ENCODE data around the gene SP4.
"Not testable (repeated sequence)": the region's sequence is repeated elsewhere in the genome, so short reads cannot be mapped to it uniquely, and the experiment has no call there.

Gene SP4

DNA sequence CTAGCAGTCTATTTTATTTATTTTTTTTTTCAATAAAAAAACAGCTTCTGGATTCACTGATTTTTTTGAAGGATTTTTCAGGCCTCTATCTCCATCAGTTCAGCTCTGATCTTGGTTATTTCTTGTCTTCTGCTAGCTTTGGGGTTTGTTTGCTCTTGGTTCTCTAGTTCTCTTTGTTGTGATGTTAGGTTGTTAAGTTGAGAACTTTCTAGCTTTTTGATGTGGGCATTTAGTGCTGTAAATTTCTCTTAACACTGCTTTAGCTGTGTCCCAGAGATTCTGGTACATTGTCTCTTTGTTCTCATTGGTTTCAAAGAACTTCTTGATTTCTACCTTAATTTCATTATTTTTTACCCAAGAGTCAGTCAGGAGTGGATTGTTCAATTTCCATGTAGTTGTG lies 105.8 kb downstream of the SP4 start:
- not testable (repeated sequence) for H3K9me3 Mint-ChIP-seq; ATAC-seq; H3K27ac Mint-ChIP-seq; DNase-seq (ENCODE audit: low spot score in 2 of 2); H3K36me3 Mint-ChIP-seq; H3K4me1 Mint-ChIP-seq; H3K4me3 Mint-ChIP-seq

DNA sequence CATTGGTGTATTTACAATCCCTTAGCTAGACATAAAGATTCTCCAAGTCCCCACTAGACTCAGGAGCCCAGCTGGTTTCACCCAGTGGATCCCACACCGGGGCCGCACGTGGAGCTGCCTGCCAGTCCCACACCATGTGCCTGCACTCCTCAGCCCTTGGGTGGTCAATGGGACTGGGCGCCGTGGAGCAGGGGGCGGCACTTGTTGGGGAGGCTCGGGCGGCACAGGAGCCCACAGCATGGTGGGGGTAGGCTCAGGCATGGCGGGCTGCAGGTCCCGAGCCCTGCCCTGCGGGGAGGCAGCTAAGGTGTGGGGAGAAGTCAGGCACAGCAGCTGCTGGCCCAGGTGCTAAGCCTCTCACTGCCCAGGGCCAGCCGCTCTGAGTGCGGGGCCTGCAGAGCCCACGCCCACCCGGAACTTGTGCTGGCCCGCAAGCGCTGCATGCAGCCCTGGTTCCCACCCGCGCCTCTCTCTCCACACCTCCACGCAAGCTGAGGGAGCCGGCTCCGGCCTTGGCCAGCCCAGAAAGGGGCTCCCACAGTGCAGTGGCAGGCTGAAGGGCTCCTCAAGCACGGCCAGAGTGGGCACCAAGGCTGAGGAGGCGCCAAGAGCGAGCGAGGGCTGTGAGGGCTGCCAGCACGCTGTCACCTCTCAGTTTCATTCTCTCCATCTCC lies 108.7 kb downstream of the SP4 start:
- H3K9me3 Mint-ChIP-seq; DNase-seq (ENCODE audit: low spot score in 2 of 2); H3K27ac Mint-ChIP-seq; H3K36me3 Mint-ChIP-seq; H3K4me1 Mint-ChIP-seq; H3K4me3 Mint-ChIP-seq; ATAC-seq: not testable (repeated sequence)

DNA sequence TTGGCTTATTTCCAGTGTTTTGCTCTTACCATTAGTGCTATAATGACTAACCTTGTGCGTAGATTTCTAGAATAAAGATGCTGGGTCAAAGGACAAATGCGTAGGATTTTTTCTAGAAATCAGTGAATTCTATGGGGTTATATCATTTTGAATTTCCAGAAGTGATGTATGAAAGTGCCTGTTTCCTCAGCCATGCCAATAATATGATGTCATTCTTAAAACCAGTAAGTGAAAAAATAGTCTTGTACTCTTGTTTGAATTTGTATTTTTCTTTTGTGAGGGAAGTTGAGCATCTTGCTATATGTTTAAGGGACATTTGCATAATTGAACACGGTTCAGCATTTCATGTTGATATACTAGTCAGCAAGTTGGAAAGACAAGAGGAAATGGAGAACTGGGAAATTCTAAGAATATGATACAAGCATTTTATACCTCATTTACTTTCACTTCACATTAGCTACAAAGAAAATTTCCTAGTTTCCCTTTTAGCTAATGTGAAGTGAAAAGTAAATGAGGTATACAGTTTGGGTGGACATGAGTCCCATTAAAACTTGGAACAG lies 111.1 kb downstream of the SP4 start:
- ATAC-seq, result no peak

GRCh38 chr7:21542891-21543527 lies 115.1 kb downstream of the SP4 start, which contains the start of gene DNAH11:
Gene DNAH11, plus strand, starts transcription at chr7:21543039. Its CDS starts 207 bp downstream, at chr7:21543246.
- Mint-ChIP-seq H3K36me3 (no peaks in the 10 kb centered on the region), H3K4me3 (peak within 1 kb of the TSS; percentile 66), H3K27ac (no peak within 1 kb of the TSS), H3K4me1 (peaks cover 13% of the 10 kb centered on the region), H3K9me3 (no peaks in the 10 kb centered on the region)
- peak; percentile 87 for ATAC-seq
- peak in 1 of 2 donors; percentile 50 for DNase-seq (ENCODE audit: low spot score in 2 of 2)

More for the DNA sequence above, 111.1 kb downstream of the SP4 start:
- Mint-ChIP-seq H3K4me3 (no peak overlapping the region), H3K36me3 (no peaks in the 10 kb centered on the region), H3K9me3 (no peaks in the 10 kb centered on the region), H3K4me1 (peaks cover 10% of the 10 kb centered on the region), H3K27ac (no peak overlapping the region)
- DNase-seq (ENCODE audit: low spot score in 2 of 2), result no peak

DNA sequence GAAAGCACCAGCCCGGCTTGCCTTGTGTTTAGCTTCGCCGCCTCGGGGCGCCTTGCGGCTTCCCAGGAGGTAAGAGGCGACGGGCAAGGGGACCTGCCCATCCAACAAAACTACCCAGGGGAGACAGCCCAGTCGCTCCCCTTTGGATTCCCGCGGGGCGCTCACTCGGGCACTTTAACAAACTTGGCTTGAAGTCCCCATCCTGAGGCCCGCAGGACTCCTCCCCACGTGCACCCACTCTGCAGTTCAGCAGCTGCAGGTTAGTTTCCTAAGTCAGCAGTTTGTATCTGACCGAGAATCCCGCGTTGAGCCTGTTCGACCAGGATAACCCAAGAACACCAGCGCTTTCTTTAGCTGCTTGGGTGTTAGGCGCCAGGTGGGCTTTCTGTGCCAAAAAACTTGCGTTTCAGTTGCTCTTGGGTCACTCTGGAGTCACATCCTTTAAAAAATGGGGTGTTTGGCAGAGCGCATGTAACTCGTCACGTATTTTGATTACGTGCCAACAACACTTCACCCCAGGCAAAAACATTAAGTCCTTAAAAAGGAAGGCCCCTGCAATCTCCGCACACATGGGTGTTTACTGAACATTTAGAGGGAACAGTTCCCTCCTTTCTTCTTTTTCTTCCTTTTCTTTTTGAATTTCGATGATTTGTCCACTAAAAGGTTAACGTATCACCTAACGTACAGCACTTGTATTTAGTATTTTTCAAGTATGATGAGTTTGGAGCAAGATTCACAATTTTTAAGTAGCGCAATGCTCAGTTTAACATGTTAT lies 115.8 kb downstream of the SP4 start:
- Mint-ChIP-seq H3K4me1 (peaks cover 13% of the 10 kb centered on the region), H3K4me3 (peak overlapping the region; percentile 66), H3K36me3 (no peaks in the 10 kb centered on the region), H3K27ac (no peak overlapping the region), H3K9me3 (no peaks in the 10 kb centered on the region)
- ATAC-seq (peak; percentile 46), DNase-seq (ENCODE audit: low spot score in 2 of 2) (peak in 1 of 2 donors; percentile 51)

DNA sequence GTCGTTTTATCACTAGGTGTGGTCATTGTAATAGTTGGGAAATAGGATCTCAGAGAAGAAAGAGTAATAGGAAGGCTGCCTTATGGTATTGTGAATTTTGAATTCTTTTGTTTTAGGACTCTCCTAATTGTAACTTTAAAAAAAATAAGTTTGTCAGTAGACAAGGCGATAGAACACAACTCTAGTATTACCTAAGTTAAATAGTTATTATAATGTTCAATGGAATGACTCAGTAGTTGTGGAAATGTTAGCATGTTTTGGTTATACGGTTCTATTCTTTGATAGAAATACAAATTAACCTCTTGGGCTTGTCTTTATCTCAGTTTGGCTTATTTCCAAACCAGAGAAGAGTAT lies 116.4 kb downstream of the SP4 start:
- ATAC-seq (no peak), DNase-seq (ENCODE audit: low spot score in 2 of 2) (no peak)
- H3K4me3 Mint-ChIP-seq, result peak overlapping the region; percentile 66
- no peak overlapping the region for H3K27ac Mint-ChIP-seq
- H3K4me1 Mint-ChIP-seq, result peaks cover 13% of the 10 kb centered on the region
- H3K9me3 Mint-ChIP-seq, result no peaks in the 10 kb centered on the region
- H3K36me3 Mint-ChIP-seq, result no peaks in the 10 kb centered on the region

DNA sequence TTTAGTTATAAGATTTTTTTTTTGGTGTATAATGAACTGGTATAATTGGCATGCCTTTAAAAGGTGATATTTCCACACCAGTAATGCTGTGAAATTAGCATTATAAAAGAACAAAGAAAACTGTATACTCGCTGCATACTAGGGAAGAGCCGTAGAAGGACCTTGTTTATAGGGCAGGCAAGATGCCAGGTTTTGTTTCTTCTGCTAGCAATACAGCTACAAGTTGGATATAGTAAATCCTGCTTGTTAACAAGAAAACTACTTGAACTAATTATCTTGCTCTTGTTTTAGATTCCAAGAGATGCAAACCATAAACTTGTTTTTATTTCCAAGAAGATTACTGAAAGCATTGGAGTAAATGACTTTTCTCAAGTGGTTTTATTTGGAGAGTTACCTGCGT lies 116.8 kb downstream of the SP4 start:
- no peak overlapping the region for H3K27ac Mint-ChIP-seq
- no peaks in the 10 kb centered on the region for H3K36me3 Mint-ChIP-seq
- DNase-seq (ENCODE audit: low spot score in 2 of 2) (no peak), ATAC-seq (no peak)
- no peaks in the 10 kb centered on the region for H3K9me3 Mint-ChIP-seq
- peaks cover 13% of the 10 kb centered on the region for H3K4me1 Mint-ChIP-seq
- no peak overlapping the region for H3K4me3 Mint-ChIP-seq

- Mint-ChIP-seq H3K4me3 (no peak overlapping the region), H3K9me3 (no peaks in the 10 kb centered on the region), H3K4me1 (peaks cover 13% of the 10 kb centered on the region), H3K36me3 (no peaks in the 10 kb centered on the region), H3K27ac (no peak overlapping the region)
- DNase-seq (ENCODE audit: low spot score in 2 of 2), result no peak
- ATAC-seq, result no peak
Observed at GRCh38 chr7:21547501-21547900, 119.6 kb downstream of the SP4 start.

GRCh38 chr7:21548491-21548890 lies 120.6 kb downstream of the SP4 start:
- Mint-ChIP-seq H3K4me3 (no peak overlapping the region), H3K36me3 (no peaks in the 10 kb centered on the region), H3K4me1 (peaks cover 7% of the 10 kb centered on the region), H3K9me3 (no peaks in the 10 kb centered on the region), H3K27ac (no peak overlapping the region)
- no peak for ATAC-seq
- no peak for DNase-seq (ENCODE audit: low spot score in 2 of 2)

DNA sequence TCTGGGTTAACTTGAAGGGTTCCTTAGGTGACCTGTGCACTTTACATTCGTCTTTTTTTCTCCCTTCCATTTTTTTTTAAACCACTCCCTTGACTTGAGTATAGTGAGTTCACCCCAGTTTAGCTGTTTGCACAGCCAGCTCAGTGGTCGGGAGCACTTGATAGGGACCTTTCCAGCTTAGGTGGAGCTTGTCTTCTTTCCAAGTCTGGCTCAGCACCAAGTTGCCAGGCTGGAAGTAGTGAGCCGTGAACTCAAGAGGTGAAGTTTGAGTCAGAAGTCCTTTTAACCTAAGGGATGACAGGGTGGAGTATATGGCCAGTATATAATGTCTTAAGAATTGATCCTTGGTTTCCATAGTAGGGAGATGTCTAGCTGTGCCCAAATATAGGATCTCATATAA lies 122.2 kb downstream of the SP4 start:
- DNase-seq (ENCODE audit: low spot score in 2 of 2) (no peak), ATAC-seq (no peak)
- Mint-ChIP-seq H3K9me3 (no peaks in the 10 kb centered on the region), H3K27ac (no peak overlapping the region), H3K4me3 (no peak overlapping the region), H3K4me1 (no peaks in the 10 kb centered on the region), H3K36me3 (no peaks in the 10 kb centered on the region)

DNA sequence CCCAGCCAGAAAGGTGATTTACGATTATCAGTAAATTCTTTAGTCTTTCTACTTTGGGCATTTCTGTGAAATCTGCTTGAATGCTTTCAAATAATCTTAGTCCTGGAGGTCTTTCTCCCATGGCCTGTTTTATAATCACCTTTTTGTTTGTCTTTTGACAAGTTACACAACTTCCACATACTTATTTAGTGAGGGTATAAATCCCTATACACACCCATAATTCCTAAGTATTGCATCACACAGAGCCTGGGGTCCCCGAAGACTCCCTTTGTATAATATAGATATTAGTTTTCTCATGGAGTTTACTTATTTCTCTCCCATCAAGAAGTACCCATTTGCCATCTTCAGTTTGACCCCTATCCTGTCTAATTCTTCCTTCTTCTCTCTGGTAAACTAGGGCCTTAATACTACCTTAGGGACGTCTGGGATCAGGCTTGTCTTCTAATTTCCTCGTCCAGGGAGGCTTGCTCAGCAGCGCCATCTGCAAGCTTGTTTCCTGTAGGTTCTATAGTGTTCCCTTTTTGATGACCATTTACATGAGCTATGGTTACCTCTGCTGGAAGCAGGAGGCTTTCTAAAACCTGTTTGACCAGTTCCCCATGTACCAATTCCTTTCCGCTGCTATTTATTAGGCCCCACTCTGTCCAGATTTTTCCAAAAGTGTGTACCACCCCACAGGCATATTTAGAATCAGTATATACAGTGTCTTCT lies 123.1 kb downstream of the SP4 start:
- no peak overlapping the region for H3K4me3 Mint-ChIP-seq
- ATAC-seq, result no peak
- H3K4me1 Mint-ChIP-seq, result no peaks in the 10 kb centered on the region
- H3K36me3 Mint-ChIP-seq, result no peaks in the 10 kb centered on the region
- no peaks in the 10 kb centered on the region for H3K9me3 Mint-ChIP-seq
- H3K27ac Mint-ChIP-seq, result no peak overlapping the region
- DNase-seq (ENCODE audit: low spot score in 2 of 2), result no peak

- Mint-ChIP-seq H3K9me3 (no peaks in the 10 kb centered on the region), H3K36me3 (no peaks in the 10 kb centered on the region), H3K27ac (no peak overlapping the region), H3K4me3 (no peak overlapping the region), H3K4me1 (no peaks in the 10 kb centered on the region)
- DNase-seq (ENCODE audit: low spot score in 2 of 2) (no peak), ATAC-seq (no peak)
Observed at GRCh38 chr7:21562385-21562784, 134.5 kb downstream of the SP4 start.

Data from stimulated activated effector memory CD8-positive, alpha-beta T cell treated with anti-CD3 and anti-CD28 coated beads, Interleukin-12 subunit alpha, Interleukin-12 subunit beta, amount 100 ng/mL, for 72 hours (primary cell).